HCT116 (cell line): ENCODE data around the gene MAP4K1. TPM values are rescaled to one million over a fixed set of nuclear protein-coding genes. Genes with fewer than 3 reads are reported as not detected.

Source experiments
- ATAC-seq: fragments of 200-7000 bp; cut with Tn5 transposase; 2 replicates; pipeline ENCODE4 v1.9.1; 2020; ENCODE audit warnings: mild to moderate bottlenecking, moderate library complexity
- BruUV-seq: library from RNA; stranded (reverse); fragments of 400-500 nt; replicated peaks from 2 replicates; lab custom pipeline; 2021; lab: Mats Ljungman, UMichigan
- CTCF ChIA-PET: fragments of 300-600 bp; sonication (Branson Sonifier 250); formaldehyde crosslinking; loops from one replicate; lab custom pipeline; 2021; ENCODE audit warnings: antibody characterized with exemption; lab: Charles Lee
- POLR2A ChIA-PET: fragments of 300-600, 350-600 bp; sonication (Branson Sonifier 250); formaldehyde crosslinking; loops from one replicate; lab custom pipeline; 2021; ENCODE audit warnings: antibody characterized with exemption; lab: Charles Lee
- RAD21 ChIA-PET, 2 experiments: fragments of 300-600 bp; sonication (Branson Sonifier 250); formaldehyde crosslinking; loops; one replicate each; lab custom pipeline; 2023; ENCODE audit warnings: low total read pairs in 2 of 2; ENCODE audit not compliant: uncharacterized antibody in 2 of 2, unreplicated experiment in 2 of 2, low non-redundant PET in 1 of 2; lab: Charles Lee
- DNase-seq: peaks from one replicate; pipeline ENCODE4 v3.0.0-alpha.2; 2010; ENCODE audit warnings: low read depth, low spot score
- H2AFZ ChIP-seq: fragments of 200-600 bp; shearing (Covaris generic), sonication (generic); 2 replicates; pipeline ENCODE4 v1.6.1; 2017; ENCODE audit warnings: low read depth, mixed run types, mixed read lengths, antibody characterized with exemption, low read length; ENCODE audit not compliant: poor library complexity, severe bottlenecking
- H3K27ac ChIP-seq: 2 replicates; pipeline ENCODE4 v1.5.1; 2012; ENCODE audit warnings: low read depth, low read length
- H3K27me3 ChIP-seq: fragments of 200-600 bp; sonication (generic); 2 replicates; pipeline ENCODE4 v1.6.1; 2016; ENCODE audit warnings: mixed run types, low read length, mixed read lengths; ENCODE audit not compliant: insufficient read depth
- H3K36me3 ChIP-seq, 2 experiments: fragments of 200-500 bp in 1 of 2; fragments of 200-600 bp in 1 of 2; sonication (Bioruptor generic) in 1 of 2; sonication (generic) in 1 of 2; 2 replicates each; pipeline versions ENCODE4 v1.5.1 to v1.6.1; 2014 to 2016; ENCODE audit warnings: low read length in 2 of 2, inconsistent platforms in 1 of 2, mixed read lengths in 1 of 2, mixed run types in 1 of 2; ENCODE audit not compliant: insufficient read depth in 2 of 2, control insufficient read depth in 1 of 2
- H3K4me1 ChIP-seq, 2 experiments: fragments of 200-600 bp in 1 of 2; sonication (generic) in 1 of 2; 2 replicates each; pipeline versions ENCODE4 v1.5.1 to v1.6.1; 2012 to 2017; ENCODE audit warnings: low read length in 2 of 2, inconsistent platforms in 1 of 2, mild to moderate bottlenecking in 1 of 2, mixed read lengths in 1 of 2, mixed run types in 1 of 2, moderate library complexity in 1 of 2; ENCODE audit not compliant: insufficient read depth in 2 of 2, control insufficient read depth in 1 of 2
- H3K4me2 ChIP-seq: fragments of 200-600 bp; sonication (generic); 2 replicates; pipeline ENCODE4 v1.6.1; 2017; ENCODE audit warnings: mixed run types, low read length, mixed read lengths
- H3K4me3 ChIP-seq, 2 experiments: fragments of 200-600 bp in 1 of 2; sonication (generic) in 1 of 2; replicated peaks in 1 of 2; 2 replicates each; pipeline ENCODE4 v1.5.1; 2011 to 2016; ENCODE audit warnings: low read length in 2 of 2, control low read depth in 1 of 2, low read depth in 1 of 2, mild to moderate bottlenecking in 1 of 2, mixed read lengths in 1 of 2, mixed run types in 1 of 2
- H3K79me2 ChIP-seq: fragments of 200-600 bp; sonication (generic); 2 replicates; pipeline ENCODE4 v1.6.1; 2017; ENCODE audit warnings: mild to moderate bottlenecking, mixed run types, low read length, moderate library complexity, mixed read lengths; ENCODE audit not compliant: insufficient read depth
- H3K9ac ChIP-seq: fragments of 200-600 bp; sonication (generic); 2 replicates; pipeline ENCODE4 v1.6.1; 2016; ENCODE audit warnings: low read length, mixed read lengths
- H3K9me2 ChIP-seq: fragments of 200-600 bp; sonication (generic), shearing (Covaris generic); 2 replicates; pipeline ENCODE4 v1.6.1; 2017; ENCODE audit warnings: mixed run types, mild to moderate bottlenecking, moderate library complexity; ENCODE audit not compliant: insufficient read depth
- H3K9me3 ChIP-seq, 2 experiments: fragments of 200-500 bp in 1 of 2; fragments of 200-600 bp in 1 of 2; sonication (Bioruptor generic) in 1 of 2; sonication (generic) in 1 of 2; 2 replicates each; pipeline ENCODE4 v1.6.1; 2014 to 2017; ENCODE audit warnings: low read length in 2 of 2, mixed read lengths in 2 of 2, inconsistent platforms in 1 of 2, low read depth in 1 of 2, mild to moderate bottlenecking in 1 of 2, mixed run types in 1 of 2, moderate library complexity in 1 of 2; ENCODE audit not compliant: control insufficient read depth in 1 of 2, insufficient read depth in 1 of 2
- H4K20me1 ChIP-seq: fragments of 200-600 bp; sonication (generic), shearing (Covaris generic); 2 replicates; pipeline ENCODE4 v1.6.1; 2017; ENCODE audit warnings: mixed run types, mild to moderate bottlenecking, moderate library complexity; ENCODE audit not compliant: insufficient read depth
- CBX3 ChIP-seq: IDR thresholded peaks from 2 replicates; pipeline ENCODE4 v1.6.1; 2012; ENCODE audit warnings: low read depth
- CEBPB ChIP-seq: IDR thresholded peaks from 2 replicates; pipeline ENCODE4 v1.6.1; 2012; ENCODE audit warnings: low read depth
- EZH2 ChIP-seq: fragments of 200-600 bp; sonication (generic); IDR thresholded peaks from 2 replicates; pipeline ENCODE4 v1.6.1; 2017; ENCODE audit warnings: antibody characterized with exemption, mixed run types
- EZH2phosphoT487 ChIP-seq: fragments of 200-600 bp; IDR thresholded peaks from 2 replicates; pipeline ENCODE4 v1.6.1; 2018; ENCODE audit warnings: antibody characterized with exemption, borderline replicate concordance
- FOSL1 ChIP-seq: IDR thresholded peaks from 2 replicates; pipeline ENCODE4 v1.6.1; 2012; ENCODE audit warnings: low read depth
- JUND ChIP-seq: IDR thresholded peaks from 2 replicates; pipeline ENCODE4 v1.6.1; 2012
- MAX ChIP-seq: IDR thresholded peaks from 2 replicates; pipeline ENCODE4 v1.6.1; 2012
- POLR2A ChIP-seq: IDR thresholded peaks from 2 replicates; pipeline ENCODE4 v1.7.0; 2011; ENCODE audit warnings: borderline replicate concordance; ENCODE audit not compliant: insufficient read depth, insufficient read length; ENCODE audit errors: extremely low read depth
- POLR2AphosphoS5 ChIP-seq: IDR thresholded peaks from 2 replicates; pipeline ENCODE4 v1.6.1; 2011; ENCODE audit warnings: mild to moderate bottlenecking, low read depth, low read length, moderate library complexity
- RAD21 ChIP-seq: IDR thresholded peaks from 2 replicates; pipeline ENCODE4 v1.6.1; 2012; ENCODE audit warnings: low read depth, mild to moderate bottlenecking
- SIN3A ChIP-seq: IDR thresholded peaks from 2 replicates; pipeline ENCODE4 v1.6.1; 2012; ENCODE audit warnings: low read depth
- SP1 ChIP-seq: IDR thresholded peaks from 2 replicates; pipeline ENCODE4 v1.6.1; 2012; ENCODE audit warnings: low read depth
- SRF ChIP-seq: IDR thresholded peaks from 2 replicates; pipeline ENCODE4 v1.6.1; 2012; ENCODE audit warnings: low read depth
- ZBTB33 ChIP-seq: IDR thresholded peaks from 2 replicates; pipeline ENCODE4 v1.6.1; 2011; ENCODE audit warnings: mild to moderate bottlenecking, low read length, moderate library complexity; ENCODE audit not compliant: insufficient replicate concordance; ENCODE audit errors: extremely low read depth
- ZFX ChIP-seq: fragments of 450-650 bp; IDR thresholded peaks from 2 replicates; pipeline ENCODE4 v1.6.1; 2017
- intact Hi-C: fragments of 100-400 bp; cut with micrococcal nuclease; formaldehyde crosslinking; loops from 2 replicates; pipeline ENCODE4 v1.10.0; 2022
- total RNA-seq: library from RNA; stranded (reverse); gene quantifications from one replicate; pipeline ENCODE4 v1.2.1, GENCODE V29; 2021; ENCODE audit not compliant: unreplicated experiment
- TF ChIP-seq, protein P1 (sequence below): IDR thresholded peaks from 2 replicates; pipeline ENCODE4 v1.6.1; 2012
- TF ChIP-seq, protein P2 (sequence below): IDR thresholded peaks from 2 replicates; pipeline ENCODE4 v1.6.1; 2012; ENCODE audit warnings: low read depth

The MAP4K1 gene
- total RNA-seq, 1 experiment from 2014 or later = 9.1 TPM

DNA sequence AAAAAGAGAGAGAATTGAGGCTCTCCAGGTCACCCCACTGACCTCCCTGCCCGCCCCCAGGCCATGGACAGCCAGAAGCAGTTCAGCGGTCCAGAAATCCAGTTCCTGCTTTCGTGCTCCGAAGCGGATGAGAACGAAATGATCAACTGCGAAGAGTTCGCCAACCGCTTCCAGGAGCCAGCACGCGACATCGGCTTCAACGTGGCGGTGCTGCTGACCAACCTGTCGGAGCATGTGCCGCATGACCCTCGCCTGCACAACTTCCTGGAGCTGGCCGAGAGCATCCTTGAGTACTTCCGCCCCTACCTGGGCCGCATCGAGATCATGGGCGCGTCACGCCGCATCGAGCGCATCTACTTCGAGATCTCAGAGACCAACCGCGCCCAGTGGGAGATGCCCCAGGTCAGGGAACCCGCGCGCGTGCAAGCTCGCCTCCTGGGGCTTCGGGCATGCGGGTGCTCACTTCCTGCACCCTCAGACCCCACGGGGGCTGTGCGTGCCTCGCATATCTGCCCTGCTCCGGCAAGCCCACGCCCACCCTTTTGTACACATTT lies 56.6 kb downstream of the MAP4K1 start:
- ChIA-PET POLR2A (no interaction called here), RAD21 (no interaction called here), CTCF (no interaction called here)
- Histone ChIP-seq H3K4me1 (peaks cover 2 to 18% of the 10 kb centered on the region in 2 experiments; a peak in 3 of 4 replicates), H3K27ac (no peak overlapping the region), H3K27me3 (no peaks in the 10 kb centered on the region), H3K36me3 (no peaks in the 10 kb centered on the region), H3K4me3 (no peak overlapping the region), H3K79me2 (no peaks in the 10 kb centered on the region), H4K20me1 (no peaks in the 10 kb centered on the region), H3K9me3 (no peaks in the 10 kb centered on the region), H2AFZ (no peak overlapping the region), H3K9ac (no peak overlapping the region), H3K9me2 (no peaks in the 10 kb centered on the region), H3K4me2 (no peak overlapping the region)
- no peak for TF ChIP-seq ZBTB33
- no peak for TF ChIP-seq POLR2AphosphoS5
- no peak for TF ChIP-seq EZH2
- TF ChIP-seq RAD21 = no peak
- no peak for TF ChIP-seq JUND
- TF ChIP-seq CEBPB = no peak
- TF ChIP-seq MAX = no peak
- no peak for TF ChIP-seq CBX3
- TF ChIP-seq POLR2A = no peak
- TF ChIP-seq SP1 = no peak
- TF ChIP-seq, protein P1, sequence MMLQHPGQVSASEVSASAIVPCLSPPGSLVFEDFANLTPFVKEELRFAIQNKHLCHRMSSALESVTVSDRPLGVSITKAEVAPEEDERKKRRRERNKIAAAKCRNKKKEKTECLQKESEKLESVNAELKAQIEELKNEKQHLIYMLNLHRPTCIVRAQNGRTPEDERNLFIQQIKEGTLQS = no peak
- no peak for TF ChIP-seq FOSL1
- no peak for TF ChIP-seq EZH2phosphoT487
- no peak for TF ChIP-seq ZFX
- no peak for TF ChIP-seq SRF
- no peak for TF ChIP-seq SIN3A
- TF ChIP-seq, protein P2, sequence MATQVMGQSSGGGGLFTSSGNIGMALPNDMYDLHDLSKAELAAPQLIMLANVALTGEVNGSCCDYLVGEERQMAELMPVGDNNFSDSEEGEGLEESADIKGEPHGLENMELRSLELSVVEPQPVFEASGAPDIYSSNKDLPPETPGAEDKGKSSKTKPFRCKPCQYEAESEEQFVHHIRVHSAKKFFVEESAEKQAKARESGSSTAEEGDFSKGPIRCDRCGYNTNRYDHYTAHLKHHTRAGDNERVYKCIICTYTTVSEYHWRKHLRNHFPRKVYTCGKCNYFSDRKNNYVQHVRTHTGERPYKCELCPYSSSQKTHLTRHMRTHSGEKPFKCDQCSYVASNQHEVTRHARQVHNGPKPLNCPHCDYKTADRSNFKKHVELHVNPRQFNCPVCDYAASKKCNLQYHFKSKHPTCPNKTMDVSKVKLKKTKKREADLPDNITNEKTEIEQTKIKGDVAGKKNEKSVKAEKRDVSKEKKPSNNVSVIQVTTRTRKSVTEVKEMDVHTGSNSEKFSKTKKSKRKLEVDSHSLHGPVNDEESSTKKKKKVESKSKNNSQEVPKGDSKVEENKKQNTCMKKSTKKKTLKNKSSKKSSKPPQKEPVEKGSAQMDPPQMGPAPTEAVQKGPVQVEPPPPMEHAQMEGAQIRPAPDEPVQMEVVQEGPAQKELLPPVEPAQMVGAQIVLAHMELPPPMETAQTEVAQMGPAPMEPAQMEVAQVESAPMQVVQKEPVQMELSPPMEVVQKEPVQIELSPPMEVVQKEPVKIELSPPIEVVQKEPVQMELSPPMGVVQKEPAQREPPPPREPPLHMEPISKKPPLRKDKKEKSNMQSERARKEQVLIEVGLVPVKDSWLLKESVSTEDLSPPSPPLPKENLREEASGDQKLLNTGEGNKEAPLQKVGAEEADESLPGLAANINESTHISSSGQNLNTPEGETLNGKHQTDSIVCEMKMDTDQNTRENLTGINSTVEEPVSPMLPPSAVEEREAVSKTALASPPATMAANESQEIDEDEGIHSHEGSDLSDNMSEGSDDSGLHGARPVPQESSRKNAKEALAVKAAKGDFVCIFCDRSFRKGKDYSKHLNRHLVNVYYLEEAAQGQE = no peak
- DNase-seq = no peak
- intact Hi-C loops = no loop called here
- BruUV-seq = no TSS peak
- no peak for ATAC-seq
